HG02852 (cell line): Measurements from ENCODE around the gene SLC23A2.

Source experiments
- ATAC-seq: cut with Tn5 transposase; IDR thresholded peaks from one replicate; pipeline ENCODE4 v1.9.1; 2021; ENCODE audit warnings: mild to moderate bottlenecking, moderate library complexity; ENCODE audit not compliant: unreplicated experiment

SLC23A2 gene

DNA sequence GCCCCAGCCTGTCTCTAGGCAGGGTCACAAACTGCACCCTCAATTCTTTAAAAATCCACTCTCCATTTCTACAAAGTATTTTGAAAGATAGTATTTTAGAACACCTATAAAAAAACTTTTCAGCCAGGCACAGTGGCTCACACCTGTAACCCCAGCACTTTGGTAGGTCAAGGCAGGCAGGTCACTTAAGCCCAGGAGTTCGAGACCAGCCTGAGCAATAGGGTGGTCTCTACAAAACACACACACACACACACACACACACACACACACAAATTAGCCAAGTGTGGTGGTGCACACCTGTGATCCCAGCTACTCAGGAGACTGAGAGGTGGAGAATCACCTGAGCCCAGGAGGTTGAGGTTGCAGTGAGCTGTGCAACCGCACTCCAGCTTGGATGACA, 30.2 kb downstream of the SLC23A2 start:
- ATAC-seq: no peak

- no peak for ATAC-seq
These were observed 33.4 kb downstream of the SLC23A2 start for GRCh38 chr20:4967752-4968477.

DNA sequence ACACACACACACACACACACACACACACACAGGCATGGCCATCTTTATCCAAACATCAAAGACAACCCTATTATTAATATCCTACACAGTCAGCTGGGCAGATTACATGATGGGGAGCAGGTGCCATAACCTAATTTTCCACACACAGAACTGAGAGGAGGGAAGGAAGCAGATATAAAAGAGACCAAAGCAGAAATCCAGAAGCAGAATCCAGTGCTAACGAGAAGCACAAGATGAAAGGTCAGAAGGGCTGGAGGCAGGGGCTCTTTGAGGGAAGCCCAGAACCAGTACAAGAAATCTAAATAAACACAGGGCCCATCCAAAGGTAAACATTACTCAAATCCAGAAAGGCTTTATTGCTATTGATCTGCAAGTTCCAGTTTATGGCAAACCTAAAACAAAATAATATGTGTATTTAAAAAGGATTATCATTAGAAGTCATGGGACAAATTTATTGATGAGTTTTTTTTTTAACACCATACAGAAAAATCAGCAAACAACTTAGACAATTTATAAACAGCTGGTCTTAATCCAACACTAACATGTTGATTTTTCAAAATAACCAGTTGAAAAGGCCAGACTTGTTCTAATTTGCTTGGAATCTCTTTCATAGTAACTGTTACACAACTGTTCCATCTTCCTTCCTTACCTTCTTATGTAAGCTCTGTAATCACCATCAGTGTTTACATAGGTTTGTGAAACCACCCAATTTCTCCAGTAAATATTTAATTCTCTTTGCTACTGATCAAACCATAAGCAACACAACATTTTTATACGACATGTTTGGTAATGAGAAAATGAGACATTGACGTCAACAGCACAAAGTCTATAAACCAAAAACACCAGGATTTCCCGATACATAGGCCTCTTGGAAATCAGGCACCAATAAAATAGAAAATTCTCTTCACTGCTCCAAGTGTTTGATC, 34.2 kb downstream of the SLC23A2 start:
- no peak for ATAC-seq

DNA sequence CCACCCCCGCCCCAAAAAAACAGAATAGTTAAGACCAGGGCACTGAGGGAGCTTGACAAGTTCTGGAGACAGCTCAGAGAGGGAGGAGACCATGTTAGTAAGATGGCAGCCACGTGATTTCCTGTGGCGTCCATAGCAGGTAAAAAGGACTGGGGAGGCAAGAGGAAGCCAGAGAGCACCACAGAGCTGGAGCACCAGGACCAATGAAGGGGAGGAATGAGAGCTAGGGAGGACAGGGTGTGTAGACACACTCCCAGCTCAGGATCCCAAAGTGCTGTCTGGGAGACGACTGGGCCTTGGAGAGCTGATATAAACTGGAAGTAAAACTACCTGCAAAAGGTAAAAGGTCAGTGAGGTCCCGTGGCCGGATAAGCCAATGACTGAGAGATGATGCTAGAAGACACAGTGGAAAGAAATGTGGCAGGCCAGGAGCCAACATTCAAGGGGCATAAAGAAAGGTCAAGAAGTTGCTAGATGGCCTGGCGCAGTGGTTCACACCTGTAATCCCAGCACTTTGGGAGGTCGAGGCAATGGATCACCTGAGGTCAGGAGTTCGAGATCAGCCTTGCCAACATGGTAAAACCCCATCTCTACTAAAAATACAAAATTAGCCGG, 39.0 kb downstream of the SLC23A2 start:
- ATAC-seq: no peak

DNA sequence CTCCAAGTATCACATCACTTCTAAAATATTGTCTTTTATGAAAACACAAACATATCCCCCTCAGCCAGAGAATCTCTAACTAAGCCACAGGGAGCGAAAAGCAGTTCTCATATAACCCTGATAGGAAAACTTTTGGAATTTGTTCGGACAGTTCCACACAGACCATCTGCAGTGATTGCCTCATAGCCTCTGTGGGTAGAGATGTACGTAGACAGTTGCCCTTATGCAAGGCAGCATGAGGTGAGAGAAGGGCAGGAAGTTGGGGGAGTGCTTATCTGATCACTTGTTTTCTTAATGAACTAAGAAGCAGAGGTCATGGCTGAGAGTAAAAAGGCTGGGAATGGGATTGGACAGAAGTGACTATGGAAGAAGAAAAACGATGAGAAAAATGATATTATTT, 39.6 kb downstream of the SLC23A2 start:
- no peak for ATAC-seq

DNA sequence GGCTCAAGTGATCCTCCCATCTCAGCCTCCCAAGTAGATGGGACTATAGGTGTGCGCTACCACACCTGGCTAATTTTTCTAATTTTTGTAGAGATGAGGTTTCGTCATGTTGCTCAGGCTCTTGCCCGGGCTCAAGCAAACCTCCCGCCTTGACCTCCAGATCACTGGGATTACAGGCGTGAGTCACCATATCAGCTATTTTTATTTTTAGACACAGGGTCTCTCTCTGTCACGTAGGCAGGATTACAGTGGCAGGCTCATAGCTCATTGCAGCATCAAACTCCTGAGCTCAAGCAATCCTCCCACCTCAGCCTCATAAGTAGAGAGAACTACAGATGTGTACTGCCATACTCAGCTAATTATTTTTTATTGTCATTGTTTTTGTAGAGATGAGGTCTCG, 41.7 kb downstream of the SLC23A2 start:
- no peak for ATAC-seq

DNA sequence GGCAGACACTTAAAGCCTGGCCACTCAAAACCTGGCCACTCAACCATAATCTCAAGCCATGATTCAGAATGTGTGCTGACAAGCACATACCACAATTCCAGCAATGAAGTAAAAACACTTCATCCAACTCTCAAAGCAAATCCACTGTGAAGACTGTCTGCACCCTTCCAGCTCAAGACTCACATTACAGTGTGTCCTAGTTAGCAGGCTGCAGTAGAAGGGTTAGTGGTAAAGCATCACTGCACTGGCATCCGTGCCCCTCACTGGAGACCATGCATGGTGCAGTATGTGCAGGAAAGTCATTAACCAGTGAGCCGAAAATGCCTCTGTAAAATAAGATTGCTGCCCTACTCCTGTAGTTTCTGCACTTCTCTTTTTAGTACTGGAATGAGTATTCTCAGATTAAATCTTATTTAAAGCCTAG, 43.4 kb downstream of the SLC23A2 start:
- no peak for ATAC-seq

DNA sequence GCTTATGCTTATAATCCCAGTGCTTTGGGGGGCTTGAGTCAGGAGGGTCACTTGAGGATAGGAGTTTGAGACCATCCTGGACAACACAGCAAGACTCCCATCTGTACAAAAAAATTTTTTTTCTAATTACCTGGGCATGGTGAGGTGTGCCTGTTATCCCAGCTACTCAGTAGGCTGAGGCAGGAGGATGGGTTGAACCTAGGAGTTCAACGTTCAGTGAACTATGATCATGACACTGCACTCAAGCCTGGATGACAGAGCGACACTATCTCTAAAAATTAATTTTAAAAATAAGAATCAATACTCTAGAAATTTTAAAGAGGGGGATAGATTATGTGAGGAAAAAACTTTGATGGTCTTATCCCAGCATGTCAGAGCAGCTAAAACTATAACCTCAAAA, 44.1 kb downstream of the SLC23A2 start:
- ATAC-seq: no peak

GRCh38 chr20:4956200-4956810, 45.0 kb downstream of the SLC23A2 start:
- ATAC-seq: no peak

GRCh38 chr20:4953881-4954280, 47.4 kb downstream of the SLC23A2 start:
- no peak for ATAC-seq

GRCh38 chr20:4952229-4952628, 49.1 kb downstream of the SLC23A2 start:
- no peak for ATAC-seq

GRCh38 chr20:4951299-4951698, 50.0 kb downstream of the SLC23A2 start:
- ATAC-seq: no peak

DNA sequence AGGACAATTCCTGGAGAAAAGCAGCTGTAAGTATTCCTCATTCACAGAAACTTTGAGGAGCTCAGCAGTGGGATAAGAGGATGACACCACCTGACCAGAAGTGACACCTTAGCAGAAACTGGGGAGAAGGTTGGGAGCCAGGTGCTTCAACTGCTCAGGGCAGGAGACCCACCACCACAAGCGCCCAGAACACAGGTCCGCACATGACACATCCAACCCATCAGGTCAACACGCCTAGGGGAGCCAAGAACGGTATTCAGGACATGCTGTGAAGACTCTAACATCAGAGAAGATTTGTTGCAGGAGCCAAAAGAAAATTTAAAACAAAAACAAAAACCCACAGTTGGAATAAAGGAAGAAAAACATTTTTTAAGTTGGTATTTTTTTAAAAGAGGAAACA, 50.5 kb downstream of the SLC23A2 start:
- no peak for ATAC-seq

- no peak for ATAC-seq
These were observed 50.9 kb downstream of the SLC23A2 start for GRCh38 chr20:4950437-4950836.

DNA sequence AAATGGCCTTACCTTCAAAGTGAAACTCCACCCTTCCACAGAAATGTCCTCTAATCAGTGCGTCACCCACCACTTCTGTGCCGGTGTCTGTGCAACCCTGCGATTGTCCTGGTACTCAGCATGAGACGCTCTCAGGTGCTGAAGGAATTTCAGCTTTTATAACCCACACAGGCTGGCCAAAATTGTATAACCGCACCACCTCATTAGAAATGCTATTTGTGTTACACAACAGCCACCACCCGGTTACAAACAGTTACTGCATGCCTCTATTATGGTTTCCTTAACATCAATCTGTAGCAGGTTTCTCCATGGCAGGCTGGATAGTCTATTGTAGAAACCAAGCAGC, 51.5 kb downstream of the SLC23A2 start:
- peak; percentile 54 for ATAC-seq

DNA sequence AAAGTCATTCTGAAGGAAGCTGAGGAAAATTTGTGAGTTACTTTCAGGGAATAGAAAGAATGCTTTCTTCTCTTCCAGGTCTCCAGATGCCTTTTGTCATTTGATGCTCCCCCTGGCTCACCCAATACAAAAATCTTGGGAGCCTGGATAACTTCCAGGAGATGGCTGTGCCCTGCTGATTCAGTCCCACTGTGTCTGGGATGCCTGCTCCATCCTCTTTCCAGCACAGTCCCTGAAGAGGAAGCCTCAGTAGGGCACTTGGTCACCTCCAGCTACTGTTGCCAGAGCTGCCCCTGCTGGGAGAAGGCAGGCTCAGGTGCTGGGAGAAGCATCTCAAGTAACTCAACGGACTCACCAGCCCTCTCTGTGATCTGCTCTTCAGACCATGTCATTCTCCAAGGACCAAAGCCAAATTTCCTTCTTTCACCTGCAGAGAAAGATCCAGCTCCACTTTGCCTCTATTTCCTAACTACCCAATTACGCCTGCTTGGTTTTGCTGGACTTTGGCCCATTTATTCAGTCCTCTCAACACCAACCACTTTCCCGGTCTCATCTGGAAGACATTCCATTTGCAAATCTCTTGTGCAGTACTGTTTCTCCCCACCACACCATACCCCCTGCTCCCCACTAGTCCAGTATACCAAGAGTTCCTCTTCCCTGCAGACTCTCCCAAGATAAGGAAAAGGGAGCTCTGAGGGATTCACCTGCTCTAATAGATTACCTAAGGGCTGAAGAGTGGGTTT, 53.3 kb downstream of the SLC23A2 start:
- ATAC-seq: no peak

- no peak for ATAC-seq
These were observed 54.3 kb downstream of the SLC23A2 start for GRCh38 chr20:4946986-4947385.

- no peak for ATAC-seq
These were observed 54.7 kb downstream of the SLC23A2 start for GRCh38 chr20:4946585-4946984.

DNA sequence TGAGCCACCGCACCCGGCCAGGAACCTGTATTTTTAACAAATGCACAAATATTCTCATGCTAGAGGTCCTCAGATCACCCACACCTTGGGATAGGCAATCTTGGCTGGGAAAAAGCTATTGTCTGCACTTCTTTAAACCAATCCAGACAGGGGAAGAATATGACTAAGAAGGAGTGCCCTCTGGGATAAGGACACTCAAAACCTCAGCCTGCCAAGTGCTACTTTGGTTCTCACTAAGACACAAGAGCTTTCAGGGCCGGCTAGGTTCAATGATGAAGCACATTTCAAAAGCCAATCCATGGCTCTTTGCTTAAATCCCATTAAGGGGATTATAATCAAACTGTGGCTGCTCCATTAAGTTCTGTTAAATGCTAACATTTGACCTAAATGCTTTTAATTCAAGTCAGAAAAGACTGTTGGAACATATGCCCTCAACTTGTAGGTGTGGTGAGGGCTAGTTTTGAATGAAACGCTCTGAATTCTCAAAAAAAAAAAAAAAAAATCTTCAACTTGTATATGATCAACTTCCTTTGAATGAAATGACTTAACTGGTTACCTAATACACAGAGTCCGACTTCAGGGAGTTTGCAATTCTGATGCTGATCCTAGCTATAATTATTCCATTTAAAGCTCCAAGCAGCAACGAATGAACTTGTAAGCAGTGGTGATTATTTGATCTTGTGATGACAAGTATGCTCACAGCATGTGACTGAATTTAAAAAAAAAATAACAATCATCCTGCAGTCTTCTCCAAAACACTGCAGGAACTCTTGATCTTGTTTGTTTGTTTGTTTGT, 56.6 kb downstream of the SLC23A2 start:
- ATAC-seq: no peak

DNA sequence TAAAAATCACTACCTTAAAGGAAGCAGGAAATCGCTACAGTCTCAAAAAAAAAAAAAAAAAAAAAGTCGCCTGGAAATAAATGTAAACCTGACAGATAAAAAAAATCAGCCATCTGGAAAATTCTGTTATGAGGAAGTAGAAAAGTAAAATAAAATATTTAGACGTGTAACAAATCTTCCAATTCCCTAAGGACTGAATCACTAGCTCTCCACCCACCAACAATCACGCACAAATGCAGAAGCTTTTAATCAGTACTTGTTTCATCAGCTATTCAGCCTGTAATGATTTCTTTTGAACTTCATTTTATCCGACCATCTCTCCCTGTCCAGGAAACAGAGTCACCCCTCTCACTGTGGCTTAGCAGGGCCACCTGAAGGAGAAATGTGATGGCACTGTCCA, 59.0 kb downstream of the SLC23A2 start:
- no peak for ATAC-seq
